Tibial artery (tissue), 4 donors: ENCODE data around the gene VN1R5.
A peak's percentile ranks its signal among the peaks of the same experiment; 100 is the strongest.

ENCODE experiments used
- DNase-seq, 2 donors: peaks; one replicate each; pipeline ENCODE4 v3.0.0-alpha.2; 2019
- H3K27ac ChIP-seq, 2 donors: fragments of 200-600 bp; sonication (generic) in 1 of 2; 1 replicate in 1 of 2; 2 replicates in 1 of 2; pipeline ENCODE4 v1.5.1; 2018 to 2019; ENCODE audit warnings: mild to moderate bottlenecking in 1 of 2
- H3K27me3 ChIP-seq, 2 donors: fragments of 200-600 bp; sonication (generic) in 1 of 2; one replicate each; pipeline versions ENCODE4 v1.5.1 to v1.6.0; 2016 to 2019
- H3K36me3 ChIP-seq, 3 donors: fragments of 200-600 bp; sonication (generic) in 2 of 3; one replicate each; pipeline ENCODE4 v1.5.1; 2016 to 2019; ENCODE audit warnings: mild to moderate bottlenecking in 2 of 3
- H3K4me1 ChIP-seq, 4 donors: fragments of 200-600 bp; sonication (generic) in 2 of 4; 1 replicate in 3 of 4; 2 replicates in 1 of 4; pipeline ENCODE4 v1.5.1; 2016 to 2019
- H3K4me3 ChIP-seq, 2 donors: fragments of 200-600 bp; sonication (generic) in 1 of 2; 1 replicate in 1 of 2; 2 replicates in 1 of 2; pipeline ENCODE4 v1.5.1; 2018 to 2019; ENCODE audit warnings: mild to moderate bottlenecking in 2 of 2
- H3K9me3 ChIP-seq, 3 donors: fragments of 200-600 bp; sonication (generic) in 1 of 3; one replicate each; pipeline ENCODE4 v1.5.1; 2016 to 2019
- CTCF ChIP-seq, 2 experiments: fragments of 200-600 bp in 1 of 2; fragments of 450-650 bp in 1 of 2; IDR thresholded peaks; one replicate each; pipeline ENCODE4 v1.5.1; 2017 to 2019; ENCODE audit warnings: antibody characterized with exemption in 2 of 2, mild to moderate bottlenecking in 1 of 2, moderate library complexity in 1 of 2
- intact Hi-C: fragments of 100-400 bp; cut with DNase I; formaldehyde crosslinking; loops from one replicate; pipeline ENCODE4 v1.15.0; 2023; ENCODE audit warnings: low total_unique reads

VN1R5 gene

DNA sequence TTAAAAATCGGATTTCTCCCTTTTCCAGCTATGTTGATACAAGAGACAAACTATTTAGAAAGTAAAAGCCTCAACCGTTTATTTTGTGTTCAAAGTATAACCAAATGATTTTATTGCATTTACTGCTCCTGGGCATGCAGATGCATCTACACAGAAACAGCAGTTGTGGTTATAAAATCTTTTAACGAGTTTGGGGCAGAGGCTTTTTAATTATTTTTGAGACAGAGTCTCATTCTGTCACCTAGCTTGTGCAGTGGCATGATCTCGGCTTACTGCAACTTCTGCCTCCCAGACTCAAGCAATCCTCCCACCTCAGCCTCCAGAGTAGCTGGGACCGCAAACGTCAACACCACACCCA is 42.2 kb downstream of the VN1R5 start:
- H3K4me1 ChIP-seq: no peaks in the 10 kb centered on the region
- H3K27me3 ChIP-seq: no peaks in the 10 kb centered on the region
- H3K4me3 ChIP-seq: no peak overlapping the region
- no peak for DNase-seq
- H3K27ac ChIP-seq: no peak overlapping the region
- H3K9me3 ChIP-seq: no peaks in the 10 kb centered on the region
- H3K36me3 ChIP-seq: peaks cover 21 to 46% (median 30%) of the 10 kb centered on the region in 3 donors
- intact Hi-C loops: no loop called here
- TF ChIP-seq CTCF (IDR thresholded peaks at IDR 0.05): no peak

GRCh38 chr1:247298701-247299100 is 42.8 kb downstream of the VN1R5 start:
- Histone ChIP-seq H3K4me3 (no peak overlapping the region), H3K36me3 (peaks cover 27 to 52% (median 36%) of the 10 kb centered on the region in 3 donors), H3K9me3 (no peaks in the 10 kb centered on the region), H3K4me1 (no peaks in the 10 kb centered on the region), H3K27me3 (no peaks in the 10 kb centered on the region), H3K27ac (no peak overlapping the region)
- no peak for TF ChIP-seq CTCF (IDR thresholded peaks at IDR 0.05)
- DNase-seq: peak in 1 of 2 donors; percentile 4
- intact Hi-C loops: no loop called here

DNA sequence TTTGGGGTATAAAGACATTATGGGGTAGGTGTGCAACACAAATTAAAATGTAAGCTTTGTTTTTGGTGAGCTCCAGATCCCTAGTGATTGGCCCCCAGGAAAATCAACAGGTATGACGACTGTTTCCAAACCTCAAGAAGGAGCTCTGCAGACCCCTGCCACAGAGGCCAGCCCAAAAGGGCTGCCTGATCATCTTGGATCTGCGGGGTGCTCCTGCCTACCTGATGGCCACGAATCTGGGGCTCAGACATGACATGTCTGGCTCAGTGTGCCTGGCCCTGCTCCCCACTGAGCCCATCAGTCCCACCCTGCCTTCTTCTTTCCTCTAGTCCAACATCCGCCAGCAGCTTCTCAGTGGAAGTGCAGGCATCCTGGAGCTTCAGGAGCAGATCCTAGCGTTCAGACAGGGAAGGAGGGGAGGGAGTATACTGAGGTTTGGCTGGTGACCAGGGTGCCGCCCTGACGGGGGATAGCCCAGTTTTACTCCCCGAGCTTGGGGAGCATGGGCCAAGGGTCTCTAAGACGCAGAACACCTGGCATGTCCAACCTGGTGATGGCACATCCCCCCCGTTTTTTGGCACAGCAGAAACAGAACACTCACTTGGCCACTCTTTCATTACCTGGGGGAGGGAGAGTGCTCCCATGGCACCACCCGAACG is 44.0 kb downstream of the VN1R5 start:
- H3K4me3 ChIP-seq: no peak overlapping the region
- no peaks in the 10 kb centered on the region for H3K9me3 ChIP-seq
- DNase-seq: peak in 1 of 2 donors; percentile 25
- TF ChIP-seq CTCF (IDR thresholded peaks at IDR 0.05): no peak
- intact Hi-C loops: no loop called here
- no peaks in the 10 kb centered on the region for H3K4me1 ChIP-seq
- H3K27me3 ChIP-seq: no peaks in the 10 kb centered on the region
- peaks cover 35 to 63% (median 47%) of the 10 kb centered on the region in 3 donors for H3K36me3 ChIP-seq
- no peak overlapping the region for H3K27ac ChIP-seq

DNA sequence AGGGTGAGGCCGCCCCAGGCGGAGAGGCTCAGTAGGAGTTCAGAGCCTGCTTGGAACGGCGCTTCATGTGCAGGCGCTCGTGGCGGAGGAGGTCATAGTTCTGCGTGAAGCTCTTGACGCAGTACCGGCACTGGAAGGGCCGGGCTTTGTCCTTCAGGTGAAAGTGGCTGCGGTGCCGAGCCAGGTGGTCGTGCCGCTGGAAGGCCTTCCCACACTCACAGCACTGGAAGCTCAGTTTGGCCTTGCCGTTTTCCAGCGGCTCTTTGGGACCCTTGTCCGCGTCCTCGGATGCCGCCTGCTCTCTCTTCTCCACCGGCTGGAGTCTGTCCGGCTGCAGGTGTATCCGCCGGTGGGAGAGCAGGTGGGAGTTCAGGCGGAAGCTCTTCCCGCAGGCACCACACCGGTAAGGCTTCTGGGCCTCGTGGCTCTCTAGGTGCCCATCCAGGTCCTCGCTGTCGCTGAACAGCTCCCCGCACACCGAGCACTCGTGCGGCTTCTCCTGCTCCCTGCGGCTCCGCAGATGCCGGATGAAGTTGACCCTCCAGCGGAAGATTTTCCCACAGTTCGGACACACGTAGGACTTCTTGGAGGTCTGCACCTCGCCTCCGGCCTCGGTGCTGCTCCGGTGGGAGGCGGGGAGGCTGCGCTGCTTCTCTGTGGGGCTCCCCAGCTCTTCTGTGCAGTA is 44.8 kb downstream of the VN1R5 start:
- H3K27ac ChIP-seq: no peak overlapping the region
- H3K4me1 ChIP-seq: no peaks in the 10 kb centered on the region
- no peak for TF ChIP-seq CTCF (IDR thresholded peaks at IDR 0.05)
- H3K36me3 ChIP-seq: peaks cover 40 to 71% (median 53%) of the 10 kb centered on the region in 3 donors
- H3K4me3 ChIP-seq: no peak overlapping the region
- DNase-seq: peak in 1 of 2 donors; percentile 45
- intact Hi-C loops: no loop called here
- no peaks in the 10 kb centered on the region for H3K27me3 ChIP-seq
- no peaks in the 10 kb centered on the region for H3K9me3 ChIP-seq

DNA sequence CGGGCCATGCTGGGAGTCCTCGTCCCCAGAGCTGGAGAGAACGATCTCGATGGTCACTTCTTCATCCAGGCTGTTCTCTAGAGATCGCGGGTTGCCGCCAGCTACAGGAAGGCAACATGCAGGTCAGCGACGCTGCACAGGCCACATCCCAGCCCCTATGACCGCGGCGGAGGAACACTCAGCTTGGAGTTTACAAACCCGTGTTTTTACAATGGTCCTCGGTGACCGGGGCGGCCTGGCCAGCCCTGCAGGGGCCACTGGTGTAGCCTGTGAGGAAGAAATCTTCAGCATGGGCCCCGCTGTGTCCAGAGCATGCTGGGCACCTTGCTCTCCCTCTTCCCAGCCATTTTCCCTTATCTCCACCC is 45.3 kb downstream of the VN1R5 start:
- no peak overlapping the region for H3K4me3 ChIP-seq
- intact Hi-C loops: no loop called here
- no peaks in the 10 kb centered on the region for H3K4me1 ChIP-seq
- no peak for DNase-seq
- H3K36me3 ChIP-seq: peaks cover 40 to 75% (median 53%) of the 10 kb centered on the region in 3 donors
- H3K27ac ChIP-seq: no peak overlapping the region
- H3K9me3 ChIP-seq: no peaks in the 10 kb centered on the region
- no peaks in the 10 kb centered on the region for H3K27me3 ChIP-seq
- no peak for TF ChIP-seq CTCF (IDR thresholded peaks at IDR 0.05)
